Subcutaneous adipose tissue (tissue), 4 donors: Measurements from ENCODE around the gene CRBN. TPM values are rescaled to one million over a fixed set of nuclear protein-coding genes. Genes with fewer than 3 reads are reported as not detected.

Experiments
- CTCF ChIP-seq: fragments of 450-650 bp; IDR thresholded peaks from one replicate; pipeline ENCODE4 v1.5.1; 2016; ENCODE audit warnings: low read depth, mild to moderate bottlenecking, control low read depth, antibody characterized with exemption, moderate library complexity
- total RNA-seq, 4 donors: library from RNA; depleted of rRNA; stranded (reverse); fragments of >200 nt; gene quantifications; one replicate each; pipeline ENCODE4 v1.1.0, GENCODE V29; 2016

Gene CRBN
- 100 to 1,000 TPM in 3 of 4 donors, 10 to 100 TPM in 1; 83.2 to 190 (median 137) TPM for total RNA-seq

DNA sequence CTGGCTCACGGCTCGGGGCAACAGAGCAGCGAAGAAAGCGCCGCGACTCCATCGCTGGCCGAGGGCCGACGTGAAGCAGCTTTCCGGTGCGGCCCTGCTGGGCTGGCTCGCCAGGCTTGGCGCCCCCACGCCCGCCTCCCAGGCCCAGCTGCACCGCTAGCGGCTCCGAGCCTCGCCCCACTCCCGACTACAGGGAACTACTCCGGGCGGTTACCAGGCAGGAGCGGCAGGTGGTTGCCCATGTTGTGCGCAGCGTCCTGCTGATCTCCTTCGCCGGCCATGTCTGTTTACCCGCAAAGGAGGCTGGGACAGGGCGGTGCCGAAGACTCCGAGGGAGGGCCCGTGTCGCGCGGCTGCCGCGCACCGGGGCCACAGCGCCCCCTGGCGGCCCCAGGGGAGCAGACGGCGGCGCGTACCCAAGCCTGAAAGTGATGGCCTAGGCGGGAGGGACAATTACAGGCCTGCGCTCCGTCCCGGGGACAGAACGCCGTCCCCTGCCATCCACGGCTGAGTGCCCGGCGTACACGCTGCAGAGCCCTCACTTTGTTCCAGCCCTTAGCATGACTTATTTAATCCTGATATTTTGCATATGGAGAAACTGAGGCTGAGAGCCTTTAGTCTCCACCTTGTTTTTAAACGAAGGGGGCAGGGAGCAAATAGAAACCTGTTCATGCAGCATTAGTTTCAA is at the start of gene CRBN:
TSS of gene CRBN (minus strand) at position 285 of the 688 bp plus-strand sequence. CDS start at position 281, 4 bp downstream.
- no peak for TF ChIP-seq CTCF

GRCh38 chr3:3227640-3228039 is 48.1 kb upstream of the CRBN start:
- no peak for TF ChIP-seq CTCF

- TF ChIP-seq CTCF = no peak
These were observed 42.0 kb upstream of the CRBN start for GRCh38 chr3:3221528-3221927.

DNA sequence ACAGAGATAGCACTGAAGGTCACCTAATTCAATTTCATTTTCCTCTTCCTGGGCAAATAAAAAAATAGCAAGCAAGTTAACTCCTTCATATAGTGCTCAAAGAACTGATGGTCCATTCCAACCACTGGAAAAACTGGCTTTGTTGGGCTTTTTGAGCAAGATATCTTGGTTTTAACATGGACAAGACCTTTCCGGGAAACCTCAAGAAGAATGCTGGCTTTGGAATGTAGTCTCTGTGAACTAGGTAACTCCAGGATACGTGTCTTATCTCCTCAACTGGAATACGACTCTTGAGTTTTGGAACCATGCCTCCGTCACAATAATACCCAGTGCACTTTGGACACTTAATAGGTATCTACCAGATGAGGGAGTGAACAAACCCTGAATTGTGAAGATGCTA is 36.9 kb upstream of the CRBN start:
- TF ChIP-seq CTCF = no peak

DNA sequence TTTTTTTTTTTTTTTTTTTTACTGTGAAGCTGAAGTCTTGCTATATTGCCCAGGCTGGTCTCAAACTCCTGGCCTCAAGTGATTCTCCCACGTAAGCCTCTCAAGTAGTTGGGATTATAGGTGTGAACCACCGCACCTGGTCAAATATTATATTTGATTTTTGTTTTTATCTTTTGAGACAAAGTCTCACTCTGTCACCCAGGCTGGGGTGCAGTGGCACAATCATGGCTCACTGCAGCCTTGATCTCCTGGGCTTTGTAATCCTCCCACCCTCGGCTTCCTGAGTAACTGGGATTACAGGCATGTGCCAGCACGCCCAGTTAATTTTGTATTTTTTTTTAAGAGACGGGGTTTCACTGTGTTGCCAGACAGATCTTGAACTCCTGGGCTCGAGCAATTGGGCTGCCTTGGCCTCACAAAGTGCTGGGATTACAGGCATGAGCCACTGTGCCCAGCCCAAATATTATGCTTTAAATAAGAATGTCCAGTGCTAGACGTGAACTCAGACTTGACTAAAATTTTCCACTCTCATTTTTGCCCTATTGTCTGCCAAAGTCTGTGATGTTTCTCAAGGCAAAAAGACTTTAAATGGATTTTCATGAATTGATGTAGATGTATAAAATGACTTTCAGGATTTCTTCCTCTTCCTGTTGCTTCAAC is 33.4 kb upstream of the CRBN start:
- no peak for TF ChIP-seq CTCF

DNA sequence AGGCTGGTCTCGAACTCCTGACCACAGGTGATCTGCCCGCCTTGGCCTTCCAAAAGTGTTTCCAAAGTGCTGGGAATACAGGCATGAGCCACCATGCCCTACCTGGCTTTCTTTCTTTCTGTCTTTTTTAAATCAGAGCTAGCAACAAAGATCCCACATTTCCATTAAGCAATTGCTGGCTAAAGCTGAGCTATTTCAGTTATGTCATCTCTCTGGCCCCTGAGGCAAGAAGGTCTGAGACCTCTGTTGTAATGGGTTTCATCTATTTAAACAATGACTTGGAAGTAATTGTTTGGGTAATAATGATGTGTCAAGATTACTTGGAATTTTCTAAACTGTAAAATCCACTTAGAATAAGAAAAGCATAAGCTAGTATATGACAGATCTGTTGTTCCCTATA is 30.2 kb upstream of the CRBN start:
- no peak for TF ChIP-seq CTCF

GRCh38 chr3:3209057-3209456 is 29.6 kb upstream of the CRBN start:
- TF ChIP-seq CTCF = no peak
